Gastrocnemius medialis (tissue), 4 donors: ENCODE data around the gene MVB12A. TPM values are rescaled to one million over a fixed set of nuclear protein-coding genes. Genes with fewer than 3 reads are reported as not detected.

ENCODE experiments used
- ATAC-seq, 2 donors: fragments of 150-250 bp; one replicate each; pipeline ENCODE4 v1.9.1; 2016
- DNase-seq, 2 donors: peaks; one replicate each; pipeline ENCODE4 v3.0.0-alpha.2; 2019
- H3K27ac ChIP-seq, 4 donors: fragments of 200-600 bp; sonication (generic); 1 replicate in 1 of 4; 2 replicates in 3 of 4; pipeline ENCODE4 v1.5.1; 2016 to 2018; ENCODE audit warnings: mild to moderate bottlenecking in 2 of 4, moderate library complexity in 1 of 4
- H3K27me3 ChIP-seq, 3 donors: fragments of 200-600 bp; sonication (generic) in 2 of 3; 1 replicate in 1 of 3; 2 replicates in 2 of 3; pipeline versions ENCODE4 v1.5.1 to v1.6.0; 2016 to 2019; ENCODE audit warnings: mild to moderate bottlenecking in 1 of 3, moderate library complexity in 1 of 3
- H3K36me3 ChIP-seq, 2 donors: fragments of 200-600 bp; sonication (generic) in 1 of 2; one replicate each; pipeline ENCODE4 v1.5.1; 2017 to 2018
- H3K4me1 ChIP-seq, 2 donors: fragments of 200-600 bp; sonication (generic) in 1 of 2; one replicate each; pipeline ENCODE4 v1.5.1; 2016 to 2017; ENCODE audit warnings: mild to moderate bottlenecking in 2 of 2
- H3K4me3 ChIP-seq, 4 donors: fragments of 200-600 bp; sonication (generic) in 3 of 4; 1 replicate in 1 of 4; 2 replicates in 3 of 4; pipeline ENCODE4 v1.5.1; 2016 to 2019; ENCODE audit warnings: mild to moderate bottlenecking in 2 of 4
- H3K9me3 ChIP-seq, 3 donors: fragments of 200-600 bp; sonication (generic) in 2 of 3; 1 replicate in 1 of 3; 2 replicates in 2 of 3; pipeline ENCODE4 v1.5.1; 2016 to 2019
- CTCF ChIP-seq, 5 experiments: fragments of 450-650 bp in 3 of 5; fragments of 200-600 bp in 2 of 5; sonication (generic) in 2 of 5; IDR thresholded peaks in 4 of 5; conservative IDR thresholded peaks in 1 of 5; 1 replicate in 4 of 5; 2 replicates in 1 of 5; pipeline ENCODE4 v1.5.1; 2016 to 2019; ENCODE audit warnings: antibody characterized with exemption in 5 of 5, mild to moderate bottlenecking in 3 of 5, moderate library complexity in 3 of 5
- POLR2A ChIP-seq, 2 donors: fragments of 450-650 bp; IDR thresholded peaks; one replicate each; pipeline ENCODE4 v1.6.1; 2017; ENCODE audit warnings: antibody characterized with exemption in 2 of 2, mild to moderate bottlenecking in 2 of 2, moderate library complexity in 2 of 2
- in situ Hi-C, 4 donors: fragments of 200-750 bp; cut with MboI; loops; one replicate each; pipeline versions ENCODE4 v1.15.0 to v1.8.0; 2017; ENCODE audit warnings: low sequenced_read_pairs in 4 of 4
- intact Hi-C: fragments of 100-400 bp; cut with DNase I; formaldehyde crosslinking; loops from one replicate; pipeline ENCODE4 v1.15.1; 2023; ENCODE audit warnings: low total_unique reads
- total RNA-seq, 4 donors: library from RNA; depleted of rRNA; stranded (reverse); fragments of >200 nt; gene quantifications; one replicate each; pipeline versions ENCODE4 v1.1.0 to v1.2.3, GENCODE V29; 2016

Gene MVB12A
- total RNA-seq, 4 donors from 2014 or later = 35.8 to 62.7 (median 52.3) TPM

DNA sequence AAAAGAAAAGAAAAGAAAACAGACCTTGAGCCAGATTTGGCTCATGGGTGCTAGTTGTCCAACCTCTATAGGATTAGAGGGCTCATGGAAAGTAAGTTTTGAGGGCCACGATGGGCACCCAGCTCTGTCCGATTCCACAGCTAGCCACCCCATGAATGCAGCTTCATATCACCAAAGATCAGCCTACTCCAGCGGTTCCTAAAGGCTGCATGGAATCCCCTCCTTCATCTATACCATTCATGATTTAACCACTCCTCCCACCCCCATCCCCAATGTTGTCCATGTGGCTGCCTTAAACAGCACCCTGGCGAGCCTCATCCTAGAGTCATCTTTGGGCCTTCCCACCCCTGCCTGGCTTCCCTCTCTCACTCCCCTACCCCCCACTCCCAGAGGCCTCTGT, 2.1 kb downstream of the MVB12A start:
- peaks cover 0 to 5% of the 10 kb centered on the region in 2 donors for H3K36me3 ChIP-seq
- DNase-seq (no peak), ATAC-seq (no peak)
- peaks cover 11% of the 10 kb centered on the region in 2 donors for H3K4me1 ChIP-seq
- H3K27ac ChIP-seq = no peak overlapping the region
- intact Hi-C loops (loop anchor here (5.0 kb wide), 1 partner anchor 45 kb away; no protein-coding TSS in a partner anchor), in situ Hi-C loops (no loop called here)
- H3K4me3 ChIP-seq = no peak overlapping the region
- H3K27me3 ChIP-seq = no peaks in the 10 kb centered on the region
- H3K9me3 ChIP-seq = no peaks in the 10 kb centered on the region
- TF ChIP-seq CTCF (IDR thresholded peaks at IDR 0.05 in 4 of 5, conservative IDR thresholded peaks at IDR 0.05 in 1 of 5) (no peak), POLR2A (IDR thresholded peaks at IDR 0.05) (no peak)

- Histone ChIP-seq H3K4me3 (no peak overlapping the region), H3K4me1 (peaks cover 11% of the 10 kb centered on the region in 2 donors), H3K27me3 (no peaks in the 10 kb centered on the region), H3K27ac (no peak overlapping the region), H3K9me3 (no peaks in the 10 kb centered on the region), H3K36me3 (peaks cover 0 to 5% of the 10 kb centered on the region in 2 donors)
- no peak for DNase-seq
- in situ Hi-C loops (no loop called here), intact Hi-C loops (loop anchor here (5.0 kb wide), 1 partner anchor 44 kb away; no protein-coding TSS in a partner anchor)
- no peak for ATAC-seq
- TF ChIP-seq POLR2A (IDR thresholded peaks at IDR 0.05) (no peak), CTCF (IDR thresholded peaks at IDR 0.05 in 4 of 5, conservative IDR thresholded peaks at IDR 0.05 in 1 of 5) (no peak)
Observed at GRCh38 chr19:17423429-17424208, 3.8 kb downstream of the MVB12A start.

- Histone ChIP-seq H3K4me3 (no peak overlapping the region), H3K4me1 (peaks cover 7% of the 10 kb centered on the region in 2 donors), H3K36me3 (peaks cover 0 to 5% of the 10 kb centered on the region in 2 donors), H3K9me3 (no peaks in the 10 kb centered on the region), H3K27ac (no peak overlapping the region), H3K27me3 (no peaks in the 10 kb centered on the region)
- no peak for ATAC-seq
- TF ChIP-seq POLR2A (IDR thresholded peaks at IDR 0.05) = no peak
- TF ChIP-seq CTCF (IDR thresholded peaks at IDR 0.05 in 4 of 5, conservative IDR thresholded peaks at IDR 0.05 in 1 of 5) = peak in 1 of 5 experiments; percentile 11
- DNase-seq = no peak
- in situ Hi-C loops = no loop called here
- intact Hi-C loops = loop anchor here (5.0 kb wide), 1 partner anchor 42 kb away; no protein-coding TSS in a partner anchor
Observed at GRCh38 chr19:17424743-17425365, 5.0 kb downstream of the MVB12A start.

- H3K4me3 ChIP-seq = no peak overlapping the region
- H3K9me3 ChIP-seq = no peaks in the 10 kb centered on the region
- DNase-seq (peak; percentile 56 to 77), ATAC-seq (peak; percentile 84 to 89)
- H3K4me1 ChIP-seq = peaks cover 0 to 6% of the 10 kb centered on the region in 2 donors
- intact Hi-C loops (no loop called here), in situ Hi-C loops (no loop called here)
- TF ChIP-seq CTCF (IDR thresholded peaks at IDR 0.05 in 4 of 5, conservative IDR thresholded peaks at IDR 0.05 in 1 of 5) (no peak), POLR2A (IDR thresholded peaks at IDR 0.05) (no peak)
- no peaks in the 10 kb centered on the region for H3K27me3 ChIP-seq
- H3K27ac ChIP-seq = peak overlapping the region in 2 of 4 donors; percentile 43 to 69
- H3K36me3 ChIP-seq = no peaks in the 10 kb centered on the region
Observed at GRCh38 chr19:17429641-17430113, 9.8 kb downstream of the MVB12A start.
